ENCODE data around the gene PRKCA.

- TF ChIP-seq POLR2A (IDR thresholded peaks at IDR 0.05; ENCODE audit: low read length) (no peak), GATA1 (IDR thresholded peaks at IDR 0.05; ENCODE audit: low read depth, low read length) (no peak)
Observed at GRCh38 chr17:66589892-66590291, 287.5 kb downstream of the PRKCA start.

Data from erythroblast (primary cell).